8988T (cell line): ENCODE data around the gene PGM2L1.
"Not testable (repeated sequence)": the region's sequence is repeated elsewhere in the genome, so short reads cannot be mapped to it uniquely, and the experiment has no call there.

Experiments used
- DNase-seq: peaks from one replicate; pipeline ENCODE4 v3.0.0; 2011

PGM2L1 gene

GRCh38 chr11:74397501-74398243 lies 561 bp downstream of the PGM2L1 start:
- DNase-seq, result peak; percentile 40

- DNase-seq, result no peak
Observed at GRCh38 chr11:74392256-74392655, 6.0 kb downstream of the PGM2L1 start.

GRCh38 chr11:74391193-74391592 lies 7.0 kb downstream of the PGM2L1 start:
- no peak for DNase-seq

- DNase-seq, result no peak
Observed at GRCh38 chr11:74390697-74391096, 7.5 kb downstream of the PGM2L1 start.

GRCh38 chr11:74388678-74389327 lies 9.4 kb downstream of the PGM2L1 start:
- no peak for DNase-seq

GRCh38 chr11:74384641-74385040 lies 13.6 kb downstream of the PGM2L1 start:
- DNase-seq, result no peak

- DNase-seq, result no peak
Observed at GRCh38 chr11:74380746-74381439, 17.3 kb downstream of the PGM2L1 start.

GRCh38 chr11:74377689-74378088 lies 20.5 kb downstream of the PGM2L1 start:
- no peak for DNase-seq

- no peak for DNase-seq
Observed at GRCh38 chr11:74373382-74373781, 24.9 kb downstream of the PGM2L1 start.

- no peak for DNase-seq
Observed at GRCh38 chr11:74371269-74372052, 26.8 kb downstream of the PGM2L1 start.

GRCh38 chr11:74370123-74370522 lies 28.1 kb downstream of the PGM2L1 start:
- DNase-seq, result no peak

- DNase-seq, result no peak
Observed at GRCh38 chr11:74367881-74368280, 30.4 kb downstream of the PGM2L1 start.

- no peak for DNase-seq
Observed at GRCh38 chr11:74366576-74366975, 31.7 kb downstream of the PGM2L1 start.

- not testable (repeated sequence) for DNase-seq
Observed at GRCh38 chr11:74365805-74366204, 32.4 kb downstream of the PGM2L1 start.

- DNase-seq, result no peak
Observed at GRCh38 chr11:74357449-74357848, 40.8 kb downstream of the PGM2L1 start.

- no peak for DNase-seq
Observed at GRCh38 chr11:74355626-74356025, 42.6 kb downstream of the PGM2L1 start.

GRCh38 chr11:74354036-74354435 lies 44.2 kb downstream of the PGM2L1 start:
- no peak for DNase-seq

- DNase-seq, result no peak
Observed at GRCh38 chr11:74347381-74347780, 50.9 kb downstream of the PGM2L1 start.

- no peak for DNase-seq
Observed at GRCh38 chr11:74345420-74345819, 52.8 kb downstream of the PGM2L1 start.

- no peak for DNase-seq
Observed at GRCh38 chr11:74341921-74342320, 56.3 kb downstream of the PGM2L1 start.

- no peak for DNase-seq
Observed at GRCh38 chr11:74339619-74340018, 58.6 kb downstream of the PGM2L1 start.

- DNase-seq, result no peak
Observed at GRCh38 chr11:74338963-74339362, 59.3 kb downstream of the PGM2L1 start.

- no peak for DNase-seq
Observed at GRCh38 chr11:74333193-74333592, 65.0 kb downstream of the PGM2L1 start.
